ENCODE measurements around the gene TMSB4X.

TMSB4X gene

DNA sequence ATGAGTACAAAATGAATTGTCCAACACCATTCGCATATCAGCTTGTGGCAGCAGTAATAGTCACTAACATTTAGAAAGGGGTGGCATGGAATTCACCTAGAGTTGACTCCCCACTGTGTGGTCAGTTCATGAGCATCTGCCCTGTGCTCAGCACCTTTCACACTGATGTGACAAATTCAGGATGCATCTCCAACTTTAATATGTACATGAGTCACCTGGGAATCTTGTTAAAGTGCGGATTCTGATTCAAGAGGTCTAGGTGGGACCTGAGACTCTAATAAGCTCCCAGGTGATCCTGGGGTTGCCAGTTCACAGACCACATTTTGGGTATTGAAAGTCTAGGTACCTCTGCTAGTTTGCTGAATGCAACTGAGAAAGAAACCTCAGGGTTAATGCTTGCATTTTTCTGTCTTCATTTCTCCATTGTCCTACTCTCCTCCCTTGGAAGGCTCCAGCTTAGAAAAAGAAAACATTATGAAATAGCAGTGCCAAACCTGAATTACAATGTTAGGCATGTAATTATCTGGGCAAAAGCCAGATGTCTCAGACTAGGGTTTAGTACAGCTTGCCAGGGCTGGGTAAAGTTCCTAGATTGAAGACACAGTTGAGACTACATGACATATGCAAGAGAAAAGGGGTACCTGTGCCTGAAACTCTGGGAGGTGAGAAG lies 32.7 kb downstream of the TMSB4X start:
- H3K4me2 ChIP-seq (ENCODE audit: low read length): peak overlapping the region; percentile 74
- no peak for TF ChIP-seq EZH2phosphoT487 (IDR thresholded peaks at IDR 0.05; ENCODE audit: low read depth)
- TF ChIP-seq, protein P1, sequence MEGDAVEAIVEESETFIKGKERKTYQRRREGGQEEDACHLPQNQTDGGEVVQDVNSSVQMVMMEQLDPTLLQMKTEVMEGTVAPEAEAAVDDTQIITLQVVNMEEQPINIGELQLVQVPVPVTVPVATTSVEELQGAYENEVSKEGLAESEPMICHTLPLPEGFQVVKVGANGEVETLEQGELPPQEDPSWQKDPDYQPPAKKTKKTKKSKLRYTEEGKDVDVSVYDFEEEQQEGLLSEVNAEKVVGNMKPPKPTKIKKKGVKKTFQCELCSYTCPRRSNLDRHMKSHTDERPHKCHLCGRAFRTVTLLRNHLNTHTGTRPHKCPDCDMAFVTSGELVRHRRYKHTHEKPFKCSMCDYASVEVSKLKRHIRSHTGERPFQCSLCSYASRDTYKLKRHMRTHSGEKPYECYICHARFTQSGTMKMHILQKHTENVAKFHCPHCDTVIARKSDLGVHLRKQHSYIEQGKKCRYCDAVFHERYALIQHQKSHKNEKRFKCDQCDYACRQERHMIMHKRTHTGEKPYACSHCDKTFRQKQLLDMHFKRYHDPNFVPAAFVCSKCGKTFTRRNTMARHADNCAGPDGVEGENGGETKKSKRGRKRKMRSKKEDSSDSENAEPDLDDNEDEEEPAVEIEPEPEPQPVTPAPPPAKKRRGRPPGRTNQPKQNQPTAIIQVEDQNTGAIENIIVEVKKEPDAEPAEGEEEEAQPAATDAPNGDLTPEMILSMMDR (IDR thresholded peaks at IDR 0.05; ENCODE audit: low read depth, low read length): no peak
- H4K20me1 ChIP-seq (ENCODE audit: insufficient read depth, low read length): no peaks in the 10 kb centered on the region
- H3K4me3 ChIP-seq (ENCODE audit: low read length): peak overlapping the region; percentile 24
- H3K27me3 ChIP-seq (ENCODE audit: low read depth, low read length): no peaks in the 10 kb centered on the region
- H3K9ac ChIP-seq (ENCODE audit: low read length): peak overlapping the region; percentile 74
- H3K27ac ChIP-seq (ENCODE audit: low read length): peak overlapping the region; percentile 97
- H3K4me1 ChIP-seq (ENCODE audit: low read length): peaks cover 64% of the 10 kb centered on the region
- no peaks in the 10 kb centered on the region for H3K79me2 ChIP-seq (ENCODE audit: low read length)
- H2AFZ ChIP-seq (ENCODE audit: low read depth, low read length): no peak overlapping the region
- no peaks in the 10 kb centered on the region for H3K36me3 ChIP-seq (replicated peaks; ENCODE audit: low read depth, low read length)
- no peaks in the 10 kb centered on the region for H3K9me3 ChIP-seq (ENCODE audit: insufficient read depth, low read length)

DNA sequence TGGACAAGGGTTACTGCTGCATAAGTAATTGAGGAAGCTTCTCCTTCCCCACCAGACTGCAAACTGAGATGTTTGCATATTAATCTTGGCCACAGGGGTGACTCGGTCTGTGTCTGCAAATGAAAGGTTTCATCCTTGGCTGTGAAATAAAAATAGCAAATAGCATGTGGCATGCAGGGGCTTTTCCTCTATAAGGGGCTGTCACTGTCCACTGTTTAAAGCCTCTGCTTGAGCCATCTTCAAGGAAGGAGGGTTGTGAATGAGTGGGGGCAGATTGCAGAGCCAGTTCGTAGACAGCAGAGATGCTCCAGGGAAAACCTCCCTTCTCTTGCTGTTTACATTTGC lies 33.3 kb downstream of the TMSB4X start:
- TF ChIP-seq, protein P1 (IDR thresholded peaks at IDR 0.05; ENCODE audit: low read depth, low read length): no peak
- TF ChIP-seq EZH2phosphoT487 (IDR thresholded peaks at IDR 0.05; ENCODE audit: low read depth): no peak
- H3K79me2 ChIP-seq (ENCODE audit: low read length): no peaks in the 10 kb centered on the region
- peak overlapping the region; percentile 24; the same call in 1 of the 2 replicates for H3K4me3 ChIP-seq (ENCODE audit: low read length)
- H3K9me3 ChIP-seq (ENCODE audit: insufficient read depth, low read length): no peaks in the 10 kb centered on the region
- H3K27ac ChIP-seq (ENCODE audit: low read length): peak overlapping the region; percentile 97
- no peaks in the 10 kb centered on the region for H3K36me3 ChIP-seq (replicated peaks; ENCODE audit: low read depth, low read length)
- no peaks in the 10 kb centered on the region for H4K20me1 ChIP-seq (ENCODE audit: insufficient read depth, low read length)
- H3K4me2 ChIP-seq (ENCODE audit: low read length): peak overlapping the region; percentile 74
- H2AFZ ChIP-seq (ENCODE audit: low read depth, low read length): no peak overlapping the region
- peaks cover 64% of the 10 kb centered on the region for H3K4me1 ChIP-seq (ENCODE audit: low read length)
- peak overlapping the region; percentile 74 for H3K9ac ChIP-seq (ENCODE audit: low read length)
- H3K27me3 ChIP-seq (ENCODE audit: low read depth, low read length): no peaks in the 10 kb centered on the region

DNA sequence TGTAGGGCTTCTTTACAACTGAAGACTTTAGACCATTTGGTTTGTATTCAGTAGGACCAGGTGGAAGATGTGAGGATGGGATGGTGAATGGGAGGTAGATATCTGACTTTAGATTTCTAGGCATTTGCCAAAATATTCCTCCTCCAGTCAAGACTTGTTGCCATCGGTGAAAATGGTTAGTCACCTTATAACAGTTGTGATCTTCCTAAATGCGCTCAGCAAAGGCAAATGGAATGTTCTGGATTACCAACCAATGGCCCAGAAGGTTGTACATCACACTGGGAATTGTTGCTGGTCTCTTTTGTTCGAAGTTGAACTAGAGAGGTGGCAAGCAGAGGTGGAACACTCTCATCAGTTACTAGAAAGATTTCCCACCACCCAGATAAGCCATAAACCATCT lies 33.9 kb downstream of the TMSB4X start:
- Histone ChIP-seq H3K4me1 (ENCODE audit: low read length) (peaks cover 63% of the 10 kb centered on the region), H3K4me2 (ENCODE audit: low read length) (peak overlapping the region; percentile 74), H3K4me3 (ENCODE audit: low read length) (no peak overlapping the region), H3K9me3 (ENCODE audit: insufficient read depth, low read length) (no peaks in the 10 kb centered on the region), H3K79me2 (ENCODE audit: low read length) (no peaks in the 10 kb centered on the region), H4K20me1 (ENCODE audit: insufficient read depth, low read length) (no peaks in the 10 kb centered on the region), H3K27ac (ENCODE audit: low read length) (peak overlapping the region; percentile 97), H3K36me3 (replicated peaks; ENCODE audit: low read depth, low read length) (no peaks in the 10 kb centered on the region), H2AFZ (ENCODE audit: low read depth, low read length) (no peak overlapping the region), H3K27me3 (ENCODE audit: low read depth, low read length) (no peaks in the 10 kb centered on the region), H3K9ac (ENCODE audit: low read length) (peak overlapping the region; percentile 74)
- TF ChIP-seq EZH2phosphoT487 (IDR thresholded peaks at IDR 0.05; ENCODE audit: low read depth): no peak
- TF ChIP-seq, protein P1 (IDR thresholded peaks at IDR 0.05; ENCODE audit: low read depth, low read length): no peak

GRCh38 chrX:13009273-13009672 lies 34.4 kb downstream of the TMSB4X start:
- Histone ChIP-seq H3K27ac (ENCODE audit: low read length) (peak overlapping the region; percentile 97; the same call in 1 of the 2 replicates), H3K27me3 (ENCODE audit: low read depth, low read length) (no peaks in the 10 kb centered on the region), H3K4me2 (ENCODE audit: low read length) (peak overlapping the region; percentile 74; the same call in 1 of the 2 replicates)

More at GRCh38 chrX:13009273-13009672, 34.4 kb downstream of the TMSB4X start:
- Histone ChIP-seq H3K4me1 (ENCODE audit: low read length) (peaks cover 65% of the 10 kb centered on the region), H2AFZ (ENCODE audit: low read depth, low read length) (no peak overlapping the region), H3K9me3 (ENCODE audit: insufficient read depth, low read length) (no peaks in the 10 kb centered on the region), H3K79me2 (ENCODE audit: low read length) (no peaks in the 10 kb centered on the region), H3K36me3 (replicated peaks; ENCODE audit: low read depth, low read length) (no peaks in the 10 kb centered on the region), H3K4me3 (ENCODE audit: low read length) (no peak overlapping the region), H4K20me1 (ENCODE audit: insufficient read depth, low read length) (no peaks in the 10 kb centered on the region), H3K9ac (ENCODE audit: low read length) (no peak overlapping the region)
- TF ChIP-seq EZH2phosphoT487 (IDR thresholded peaks at IDR 0.05; ENCODE audit: low read depth): no peak
- TF ChIP-seq, protein P1 (IDR thresholded peaks at IDR 0.05; ENCODE audit: low read depth, low read length): no peak
